VCaP (cell line): ENCODE results near the gene VSTM2L.

ENCODE experiments used
- H3K27ac ChIP-seq: fragments of 450-650 bp; 2 replicates; pipeline ENCODE4 v1.5.1; 2017
- TF ChIP-seq, protein P1 (sequence below): fragments of 450-650 bp; conservative IDR thresholded peaks from 2 replicates; pipeline ENCODE4 v1.5.1; 2017; ENCODE audit warnings: mild to moderate bottlenecking, moderate library complexity

Gene VSTM2L

DNA sequence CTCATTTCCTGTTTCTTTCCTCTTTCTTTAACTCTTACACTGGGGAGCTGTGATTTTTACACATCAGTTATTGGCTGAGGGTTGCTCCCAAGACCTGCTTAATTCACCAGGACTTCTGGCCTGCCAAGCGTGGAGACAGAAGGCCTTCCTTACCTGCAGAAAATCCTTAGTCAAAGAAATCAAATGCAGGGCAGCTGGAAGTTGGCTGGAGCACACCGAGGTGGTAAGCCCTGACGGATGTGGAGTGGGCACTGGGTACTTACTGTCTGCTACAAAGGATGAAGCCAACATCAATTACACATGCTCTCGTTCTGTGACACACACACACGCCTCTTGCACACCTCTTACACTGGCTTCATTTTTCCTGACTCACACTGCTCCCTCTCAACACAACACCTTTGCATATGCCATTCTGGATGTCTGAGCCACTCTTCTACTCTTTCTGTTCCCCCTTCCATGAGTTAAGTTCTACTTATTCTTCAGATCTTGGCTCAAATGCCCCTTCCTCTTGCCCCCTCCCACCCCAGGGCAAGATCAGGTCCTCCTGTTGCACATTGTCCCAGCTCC lies 68.7 kb downstream of the VSTM2L start:
- TF ChIP-seq, protein P1, sequence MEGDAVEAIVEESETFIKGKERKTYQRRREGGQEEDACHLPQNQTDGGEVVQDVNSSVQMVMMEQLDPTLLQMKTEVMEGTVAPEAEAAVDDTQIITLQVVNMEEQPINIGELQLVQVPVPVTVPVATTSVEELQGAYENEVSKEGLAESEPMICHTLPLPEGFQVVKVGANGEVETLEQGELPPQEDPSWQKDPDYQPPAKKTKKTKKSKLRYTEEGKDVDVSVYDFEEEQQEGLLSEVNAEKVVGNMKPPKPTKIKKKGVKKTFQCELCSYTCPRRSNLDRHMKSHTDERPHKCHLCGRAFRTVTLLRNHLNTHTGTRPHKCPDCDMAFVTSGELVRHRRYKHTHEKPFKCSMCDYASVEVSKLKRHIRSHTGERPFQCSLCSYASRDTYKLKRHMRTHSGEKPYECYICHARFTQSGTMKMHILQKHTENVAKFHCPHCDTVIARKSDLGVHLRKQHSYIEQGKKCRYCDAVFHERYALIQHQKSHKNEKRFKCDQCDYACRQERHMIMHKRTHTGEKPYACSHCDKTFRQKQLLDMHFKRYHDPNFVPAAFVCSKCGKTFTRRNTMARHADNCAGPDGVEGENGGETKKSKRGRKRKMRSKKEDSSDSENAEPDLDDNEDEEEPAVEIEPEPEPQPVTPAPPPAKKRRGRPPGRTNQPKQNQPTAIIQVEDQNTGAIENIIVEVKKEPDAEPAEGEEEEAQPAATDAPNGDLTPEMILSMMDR, result no peak
- H3K27ac ChIP-seq, result no peak overlapping the region

DNA sequence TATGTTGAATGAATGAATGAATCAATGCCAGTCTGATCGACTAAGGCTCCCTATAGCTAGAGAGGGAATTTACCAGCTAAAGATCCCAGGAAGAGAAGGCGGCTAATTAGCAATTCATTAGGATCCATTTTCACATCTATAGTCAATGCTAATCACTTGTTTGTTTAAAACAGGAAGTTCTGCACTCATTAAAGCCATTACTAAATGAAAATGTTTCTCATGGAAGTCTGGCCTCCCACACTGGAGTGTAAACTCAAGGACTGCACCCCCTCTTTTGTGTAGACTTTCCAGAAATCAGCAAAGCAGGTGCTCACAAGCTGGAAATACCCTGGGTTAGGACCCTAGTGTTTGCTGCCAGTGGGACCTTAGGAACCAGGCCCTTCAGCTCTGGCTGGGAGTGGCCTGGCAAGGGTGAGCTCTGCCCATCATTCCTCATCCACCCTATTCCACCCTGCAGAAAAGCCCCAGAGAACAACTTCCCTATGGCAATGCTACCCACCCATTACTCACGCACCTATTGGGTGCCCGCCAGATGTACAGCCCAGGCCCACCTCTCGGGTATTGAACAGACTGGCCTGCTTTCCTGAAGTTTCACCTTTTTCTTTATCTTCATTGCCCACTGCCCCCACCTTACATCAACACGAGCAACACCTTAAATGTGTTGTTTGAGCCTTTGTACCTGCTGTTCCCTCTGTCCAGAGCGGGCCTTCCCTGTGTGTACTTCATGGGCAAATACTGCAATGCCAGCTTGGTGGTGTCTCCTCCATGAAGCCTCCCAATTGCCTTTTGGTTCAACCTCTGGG lies 69.5 kb downstream of the VSTM2L start:
- no peak overlapping the region for H3K27ac ChIP-seq
- TF ChIP-seq, protein P1, result no peak

DNA sequence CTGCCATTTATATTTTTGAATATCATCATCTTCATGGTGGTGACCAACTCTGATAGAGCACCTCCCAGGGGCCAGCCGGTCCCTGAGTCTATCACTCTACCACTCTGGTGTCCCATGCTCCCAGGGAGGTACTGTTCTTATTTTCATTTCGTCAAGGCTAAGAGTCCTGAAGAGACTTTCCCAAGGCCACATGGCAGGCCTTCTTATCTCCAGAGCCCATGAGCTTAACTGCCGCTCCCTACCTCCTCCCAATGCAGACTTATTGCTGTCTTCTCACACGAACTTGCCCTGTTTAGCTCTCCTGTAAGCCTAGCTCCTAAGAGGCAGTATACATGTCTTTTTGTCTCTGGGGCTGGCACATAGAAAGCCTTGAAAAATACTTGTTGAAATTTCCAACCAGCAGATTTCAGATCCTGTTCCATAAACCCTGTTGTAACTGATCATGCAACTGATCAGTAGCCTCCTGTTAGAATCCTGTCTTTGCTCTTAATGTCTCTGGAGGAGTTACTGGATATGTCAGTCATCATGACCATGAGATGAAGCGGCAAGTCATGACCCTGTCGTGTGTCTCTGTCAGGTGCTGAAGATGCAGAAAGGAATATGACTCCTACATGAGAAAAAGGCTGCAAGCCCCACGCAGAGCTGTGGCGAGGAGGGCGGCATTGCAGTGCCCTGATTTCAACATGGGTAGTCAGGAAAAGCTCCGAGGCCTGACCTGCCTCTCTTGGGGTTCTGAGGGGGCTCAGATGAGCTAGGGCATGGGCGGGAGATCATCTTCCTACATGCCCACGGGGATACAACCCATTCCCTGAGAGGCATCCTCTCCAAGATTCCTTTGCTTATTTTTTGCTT lies 70.4 kb downstream of the VSTM2L start:
- H3K27ac ChIP-seq, result no peak overlapping the region
- TF ChIP-seq, protein P1, result no peak

DNA sequence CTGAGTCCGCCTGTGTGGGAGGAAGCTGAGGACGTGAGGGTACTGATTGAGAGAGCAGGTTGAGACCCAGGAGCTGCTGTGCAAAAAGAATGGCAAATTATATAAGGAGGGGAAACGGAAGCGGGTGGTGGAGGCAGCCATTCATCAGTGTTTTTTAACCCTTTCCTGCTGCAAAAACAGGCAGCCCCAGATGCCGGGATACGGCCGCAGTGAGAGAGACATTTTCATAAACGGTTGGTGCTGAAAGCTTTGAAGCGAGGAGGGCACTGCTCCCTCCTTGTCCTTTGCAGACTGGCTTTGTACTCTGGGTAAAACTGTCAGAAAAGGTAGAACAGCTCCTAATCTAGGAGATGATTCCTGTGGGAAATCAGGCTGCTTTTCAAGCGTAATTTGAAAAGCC lies 74.0 kb downstream of the VSTM2L start:
- no peak overlapping the region for H3K27ac ChIP-seq
- TF ChIP-seq, protein P1, result no peak

DNA sequence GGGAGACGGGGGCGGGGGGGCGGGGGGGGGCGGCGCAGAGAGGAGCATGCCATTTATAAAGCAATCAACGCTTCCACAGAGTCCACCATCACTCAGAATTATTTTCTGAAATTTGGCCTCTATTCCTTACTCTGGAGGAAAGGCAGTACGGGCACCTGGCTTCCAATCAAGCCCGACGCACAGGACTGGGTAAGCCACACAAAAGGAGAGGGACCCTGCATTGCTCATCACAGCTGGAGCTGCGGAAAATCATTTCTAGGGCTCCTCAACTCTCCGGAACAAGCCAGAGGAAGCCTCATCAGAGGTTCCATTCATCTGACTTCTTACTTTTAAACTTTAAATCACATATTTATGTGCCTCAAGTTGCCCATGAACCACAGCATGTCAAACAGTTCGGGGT lies 74.4 kb downstream of the VSTM2L start:
- TF ChIP-seq, protein P1, result no peak
- H3K27ac ChIP-seq, result no peak overlapping the region

DNA sequence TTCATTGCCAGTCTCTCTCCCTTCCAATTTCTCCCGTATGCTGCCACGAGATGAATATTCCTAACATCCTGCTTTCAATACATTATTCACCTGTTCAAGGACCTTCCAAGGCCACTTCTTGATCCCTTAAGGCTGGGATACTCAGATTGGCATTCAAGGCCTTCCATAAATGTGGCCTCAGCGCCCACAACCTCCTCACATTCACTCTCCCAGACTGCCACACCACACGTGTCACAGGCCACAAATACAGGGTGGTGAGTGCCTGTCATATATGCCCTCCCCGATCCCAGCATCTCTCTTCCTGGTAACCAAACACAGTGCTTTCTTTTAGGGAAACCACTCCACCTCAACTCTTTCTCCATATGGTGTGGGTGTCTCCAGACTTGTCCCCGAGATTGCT lies 74.9 kb downstream of the VSTM2L start:
- TF ChIP-seq, protein P1, result no peak

More for the DNA sequence above, 74.9 kb downstream of the VSTM2L start:
- H3K27ac ChIP-seq, result no peak overlapping the region
